GM19328 (cell line): ENCODE measurements around the gene CIP2A.

Experiments
- ATAC-seq: cut with Tn5 transposase; IDR thresholded peaks from one replicate; pipeline ENCODE4 v1.9.1; 2021; ENCODE audit warnings: mild to moderate bottlenecking, moderate library complexity; ENCODE audit not compliant: unreplicated experiment

Gene CIP2A

GRCh38 chr3:108511490-108511889 lies 77.7 kb downstream of the CIP2A start:
- no peak for ATAC-seq

- ATAC-seq = no peak
These were observed 78.2 kb downstream of the CIP2A start for GRCh38 chr3:108511055-108511454.

DNA sequence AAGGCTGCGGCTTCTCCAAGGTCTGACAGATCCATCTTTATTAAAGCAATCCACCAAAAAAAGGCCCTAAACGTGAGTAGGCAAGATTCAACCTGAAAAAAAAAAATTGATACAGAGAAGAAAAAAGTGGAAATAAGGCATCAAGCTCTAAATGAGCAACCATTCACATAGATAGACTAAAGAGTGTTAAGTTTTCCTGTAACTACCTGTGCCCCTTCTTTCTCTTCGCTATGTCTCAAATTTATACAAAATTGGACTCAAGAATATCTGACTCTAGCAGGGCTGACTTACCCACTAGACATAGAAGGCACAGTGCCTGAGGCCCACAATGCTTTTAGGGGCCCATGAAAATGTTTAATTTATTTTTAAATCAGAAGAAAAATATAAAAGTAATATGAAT lies 78.7 kb downstream of the CIP2A start, which contains the start of gene MYH15:
Gene MYH15 (minus strand): TSS at position 101 of the 400 bp plus-strand sequence. CDS start 66 bp downstream, at position 35.
- ATAC-seq = no peak

GRCh38 chr3:108509871-108510270 lies 79.4 kb downstream of the CIP2A start:
- no peak for ATAC-seq

DNA sequence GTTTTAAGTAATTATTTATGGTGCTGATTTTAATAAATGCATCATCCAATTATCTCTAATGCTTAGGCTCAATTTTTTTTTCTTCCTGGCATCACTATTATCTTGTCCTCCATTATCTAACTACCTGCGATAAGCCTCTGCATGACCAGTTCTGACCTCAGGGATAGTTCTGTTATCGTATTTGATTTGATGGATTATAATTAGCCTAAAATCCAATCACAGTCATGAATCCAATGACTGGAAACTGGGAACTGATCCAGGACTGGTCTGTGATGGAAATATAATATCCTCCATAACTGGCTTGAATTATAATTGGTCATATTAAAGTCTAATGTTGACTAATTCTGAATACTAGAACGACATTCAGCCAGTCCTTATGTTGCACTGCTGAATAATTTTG lies 80.0 kb downstream of the CIP2A start:
- no peak for ATAC-seq

DNA sequence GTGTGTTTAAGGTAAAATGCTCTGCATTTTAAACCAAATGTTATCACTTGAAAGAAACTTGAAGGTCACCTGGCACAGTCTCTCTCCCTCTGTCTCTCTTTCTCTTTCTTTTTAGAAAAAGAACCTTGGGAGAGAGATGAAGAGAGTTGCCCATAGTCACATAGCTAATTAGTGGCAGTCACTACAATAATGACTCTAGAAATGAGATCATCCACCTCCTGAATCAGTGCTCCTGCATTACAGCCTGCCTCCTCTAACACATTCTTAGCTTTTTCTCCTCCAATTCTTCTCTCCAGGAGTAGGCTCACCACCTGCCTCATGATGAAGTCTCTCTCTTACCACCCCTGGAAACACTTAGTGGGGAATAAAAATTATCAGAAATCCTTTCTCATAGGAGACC lies 81.3 kb downstream of the CIP2A start:
- no peak for ATAC-seq

GRCh38 chr3:108505811-108506210 lies 83.4 kb downstream of the CIP2A start:
- no peak for ATAC-seq

- no peak for ATAC-seq
These were observed 85.5 kb downstream of the CIP2A start for GRCh38 chr3:108503722-108504121.

- ATAC-seq = no peak
These were observed 87.7 kb downstream of the CIP2A start for GRCh38 chr3:108501535-108501934.

DNA sequence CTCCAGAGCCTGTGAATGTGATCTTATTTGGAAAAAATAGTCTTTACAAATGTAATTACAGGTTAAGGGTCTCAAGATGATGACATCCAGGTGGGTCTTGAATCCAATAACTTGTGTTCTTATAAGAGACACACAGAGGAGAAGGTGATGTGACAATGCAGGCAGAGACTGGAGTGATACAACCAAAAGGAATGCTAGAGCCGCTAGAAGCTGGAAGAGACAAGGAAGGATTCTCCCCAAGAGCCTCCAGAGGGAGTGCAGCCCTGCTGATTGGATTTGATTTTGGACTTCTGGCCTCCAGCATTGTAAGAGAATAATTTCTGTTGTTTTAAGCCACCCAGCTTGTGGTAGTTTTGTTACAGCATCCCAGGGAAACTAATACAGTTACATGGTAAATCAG lies 88.5 kb downstream of the CIP2A start:
- no peak for ATAC-seq
